Tibial nerve (tissue), 4 donors: ENCODE measurements around the gene PRKAR1B. TPM values are rescaled to one million over a fixed set of nuclear protein-coding genes. Genes with fewer than 3 reads are reported as not detected.
A peak's percentile ranks its signal among the peaks of the same experiment; 100 is the strongest.

ENCODE experiments used
- DNase-seq, 2 donors: peaks; one replicate each; pipeline ENCODE4 v3.0.0-alpha.2; 2019; ENCODE audit warnings: low spot score in 2 of 2
- H3K27ac ChIP-seq, 4 donors: fragments of 200-600 bp; sonication (generic) in 3 of 4; one replicate each; pipeline ENCODE4 v1.5.1; 2017 to 2019; ENCODE audit warnings: mild to moderate bottlenecking in 1 of 4
- H3K27me3 ChIP-seq, 2 donors: fragments of 200-600 bp; sonication (generic) in 1 of 2; one replicate each; pipeline versions ENCODE4 v1.5.1 to v1.6.0; 2017 to 2019
- H3K36me3 ChIP-seq, 3 donors: fragments of 200-600 bp; sonication (generic); one replicate each; pipeline ENCODE4 v1.5.1; 2018 to 2019
- H3K4me1 ChIP-seq, 4 donors: fragments of 200-600 bp; sonication (generic) in 3 of 4; one replicate each; pipeline ENCODE4 v1.5.1; 2017 to 2019
- H3K4me3 ChIP-seq, 4 donors: fragments of 200-600 bp; sonication (generic) in 3 of 4; one replicate each; pipeline ENCODE4 v1.5.1; 2017 to 2019; ENCODE audit warnings: mild to moderate bottlenecking in 1 of 4, moderate library complexity in 1 of 4
- H3K9me3 ChIP-seq, 4 donors: fragments of 200-600 bp; sonication (generic) in 3 of 4; one replicate each; pipeline ENCODE4 v1.5.1; 2017 to 2019
- CTCF ChIP-seq, 5 experiments: fragments of 200-600 bp in 3 of 5; fragments of 450-650 bp in 2 of 5; sonication (generic) in 3 of 5; IDR thresholded peaks; one replicate each; pipeline ENCODE4 v1.5.1; 2016 to 2019; ENCODE audit warnings: antibody characterized with exemption in 5 of 5, mild to moderate bottlenecking in 3 of 5, moderate library complexity in 2 of 5
- EP300 ChIP-seq, 2 donors: sonication (generic); formaldehyde crosslinking; IDR thresholded peaks; one replicate each; pipeline ENCODE4 v1.6.1; 2017; ENCODE audit warnings: antibody characterized with exemption in 2 of 2, mild to moderate bottlenecking in 1 of 2
- POLR2A ChIP-seq, 2 donors: fragments of 450-650 bp; IDR thresholded peaks; one replicate each; pipeline ENCODE4 v1.6.1; 2017; ENCODE audit warnings: antibody characterized with exemption in 2 of 2, mild to moderate bottlenecking in 2 of 2, moderate library complexity in 2 of 2
- WGBS, 2 donors: methylation state at CpG; one replicate each; pipeline ENCODE4 v1.1.5; 2018; 5-methylcytosine and 5-hydroxymethylcytosine counted together
- total RNA-seq, 4 donors: library from RNA; depleted of rRNA; stranded (reverse); fragments of >200 nt; gene quantifications; one replicate each; pipeline ENCODE4 v1.1.0, GENCODE V29; 2016

Gene PRKAR1B
- total RNA-seq, 4 donors from 2014 or later, result 2.7 to 12.3 (median 4.8) TPM

GRCh38 chr7:593324-594115, 133.6 kb downstream of the PRKAR1B start:
- Histone ChIP-seq H3K4me1 (peaks cover 0 to 42% (median 8%) of the 10 kb centered on the region in 4 donors), H3K36me3 (peaks cover 0 to 7% (median 0%) of the 10 kb centered on the region in 3 donors), H3K9me3 (peaks cover 0 to 4% (median 0%) of the 10 kb centered on the region in 4 donors), H3K4me3 (no peak overlapping the region), H3K27ac (no peak overlapping the region), H3K27me3 (no peaks in the 10 kb centered on the region)
- TF ChIP-seq POLR2A (IDR thresholded peaks at IDR 0.05), result no peak
- TF ChIP-seq EP300 (IDR thresholded peaks at IDR 0.05), result no peak
- no peak for TF ChIP-seq CTCF (IDR thresholded peaks at IDR 0.05)
- 70 to 77% methylated on average over 28 to 34 of the region's 34 CpGs for WGBS, 2 donors
- no peak for DNase-seq

GRCh38 chr7:591856-592628, 135.0 kb downstream of the PRKAR1B start:
- H3K36me3 ChIP-seq, result peaks cover 0 to 7% (median 0%) of the 10 kb centered on the region in 3 donors
- TF ChIP-seq EP300 (IDR thresholded peaks at IDR 0.05), result no peak
- TF ChIP-seq CTCF (IDR thresholded peaks at IDR 0.05), result no peak
- no peak for TF ChIP-seq POLR2A (IDR thresholded peaks at IDR 0.05)
- peaks cover 0 to 50% (median 10%) of the 10 kb centered on the region in 4 donors for H3K4me1 ChIP-seq
- H3K4me3 ChIP-seq, result no peak overlapping the region
- peaks cover 0 to 4% (median 0%) of the 10 kb centered on the region in 4 donors for H3K9me3 ChIP-seq
- 89 to 91% methylated on average over 32 to 33 of the region's 42 CpGs for WGBS, 2 donors
- H3K27ac ChIP-seq, result no peak overlapping the region
- no peak for DNase-seq
- no peaks in the 10 kb centered on the region for H3K27me3 ChIP-seq

GRCh38 chr7:590731-591551, 136.1 kb downstream of the PRKAR1B start:
- Histone ChIP-seq H3K4me3 (no peak overlapping the region), H3K27ac (peak overlapping the region in 2 of 4 donors; percentile 49 to 57), H3K4me1 (peaks cover 0 to 41% (median 6%) of the 10 kb centered on the region in 4 donors), H3K36me3 (peaks cover 0 to 7% (median 0%) of the 10 kb centered on the region in 3 donors), H3K9me3 (peaks cover 0 to 10% (median 0%) of the 10 kb centered on the region in 4 donors), H3K27me3 (no peaks in the 10 kb centered on the region)
- TF ChIP-seq CTCF (IDR thresholded peaks at IDR 0.05), result no peak
- TF ChIP-seq EP300 (IDR thresholded peaks at IDR 0.05), result no peak
- no peak for TF ChIP-seq POLR2A (IDR thresholded peaks at IDR 0.05)
- DNase-seq, result no peak
- 49 to 51% methylated on average over 40 of the region's 45 CpGs for WGBS, 2 donors

GRCh38 chr7:589781-590575, 137.1 kb downstream of the PRKAR1B start:
- TF ChIP-seq POLR2A (IDR thresholded peaks at IDR 0.05) (no peak), CTCF (IDR thresholded peaks at IDR 0.05) (no peak)
- no peaks in the 10 kb centered on the region for H3K36me3 ChIP-seq
- no peaks in the 10 kb centered on the region for H3K27me3 ChIP-seq
- WGBS, 2 donors, result 64 to 80% methylated on average over 19 to 24 of the region's 30 CpGs
- peak overlapping the region in 1 of 4 donors; percentile 49 for H3K27ac ChIP-seq
- H3K9me3 ChIP-seq, result peaks cover 0 to 6% (median 0%) of the 10 kb centered on the region in 4 donors
- no peak for DNase-seq
- H3K4me1 ChIP-seq, result peaks cover 0 to 39% (median 6%) of the 10 kb centered on the region in 4 donors
- H3K4me3 ChIP-seq, result no peak overlapping the region
